ENCODE results near the gene OLIG2. TPM values are rescaled to one million over a fixed set of nuclear protein-coding genes. Genes with fewer than 3 reads are reported as not detected.

OLIG2 gene
- total and polyA plus RNA-seq, 7 experiments from 2014 or later, result not detected

DNA sequence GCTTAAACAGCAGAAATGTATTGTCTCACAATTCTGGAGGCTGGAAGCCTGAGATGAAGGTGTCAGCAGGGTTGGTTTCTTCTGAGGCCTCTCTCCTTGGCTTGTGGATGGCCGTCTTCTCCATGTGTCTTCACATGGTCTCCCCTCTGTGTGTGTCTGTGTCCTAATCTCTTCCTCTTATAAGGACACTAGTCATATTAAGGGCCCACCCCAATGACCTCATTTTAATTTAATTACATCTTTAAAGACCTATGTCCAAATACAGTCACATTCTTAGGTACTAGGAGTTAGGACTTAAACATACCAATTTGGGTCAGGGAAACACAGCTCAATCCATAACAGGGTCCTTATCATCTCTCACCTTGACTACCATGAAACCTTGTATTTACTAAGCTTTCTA is 14.8 kb upstream of the OLIG2 start:
- Mint-ChIP-seq H3K27me3 (peaks cover 40 to 54% (median 47%) of the 10 kb centered on the region in 5 donors), H3K4me3 (no peak overlapping the region), H3K36me3 (peaks cover 0 to 10% (median 0%) of the 10 kb centered on the region in 5 donors), H3K27ac (no peak overlapping the region), H3K9me3 (peaks cover 0 to 4% (median 0%) of the 10 kb centered on the region in 11 donors), H3K4me1 (peaks cover 0 to 7% (median 0%) of the 10 kb centered on the region in 7 donors)
- intact Hi-C loops (cut with micrococcal nuclease), result no loop called here
- Histone ChIP-seq H3K4me3 (ENCODE audit: low read length) (no peak overlapping the region), H3K27ac (ENCODE audit: low read depth, low read length) (no peak overlapping the region), H3K9me3 (ENCODE audit: control insufficient read depth in 2 of 3, low read length in 3 of 3) (no peaks in the 10 kb centered on the region), H3K36me3 (ENCODE audit: control insufficient read depth in 2 of 3, insufficient read depth in 3 of 3, low read length in 3 of 3) (no peaks in the 10 kb centered on the region), H3K27me3 (ENCODE audit: control insufficient read depth in 2 of 2, insufficient read depth in 2 of 2, low read length in 2 of 2) (peaks cover 0 to 10% of the 10 kb centered on the region in 2 donors), H3K4me1 (ENCODE audit: control insufficient read depth in 2 of 2, insufficient read depth in 2 of 2, low read length in 2 of 2) (no peaks in the 10 kb centered on the region)
- ChIA-PET POLR2A (no interaction called here), CTCF (no interaction called here)
- no peak for ATAC-seq
- DNase-seq, result no peak

DNA sequence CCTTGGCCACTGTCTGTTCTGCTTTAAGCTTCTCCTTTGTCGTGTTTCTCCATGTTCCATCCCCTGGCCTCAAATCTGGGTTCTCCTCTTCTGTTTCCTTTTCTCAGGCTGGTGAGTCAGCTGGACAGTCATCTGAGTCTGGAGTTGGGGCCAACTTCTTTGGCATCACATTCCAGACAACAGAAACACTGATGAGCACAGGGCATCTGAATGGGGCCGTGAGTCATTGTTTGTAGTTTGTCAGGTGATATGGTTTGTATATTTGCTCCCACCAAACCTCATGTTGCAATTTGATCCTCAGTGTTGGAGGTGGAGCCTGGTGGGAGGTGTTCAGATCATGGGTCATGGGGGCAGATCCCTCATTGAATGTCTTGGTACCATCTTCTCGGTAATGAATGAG is 14.3 kb upstream of the OLIG2 start:
- H3K4me3 ChIP-seq (ENCODE audit: low read length), result no peak overlapping the region
- peaks cover 0 to 10% (median 0%) of the 10 kb centered on the region in 5 donors for H3K36me3 Mint-ChIP-seq
- H3K27ac Mint-ChIP-seq, result no peak overlapping the region
- H3K27me3 Mint-ChIP-seq, result peaks cover 45 to 59% (median 53%) of the 10 kb centered on the region in 5 donors
- ChIA-PET POLR2A (no interaction called here), CTCF (no interaction called here)
- H3K36me3 ChIP-seq (ENCODE audit: control insufficient read depth in 2 of 3, insufficient read depth in 3 of 3, low read length in 3 of 3), result no peaks in the 10 kb centered on the region
- peak; percentile 85 for ATAC-seq
- H3K27ac ChIP-seq (ENCODE audit: low read depth, low read length), result no peak overlapping the region
- no peaks in the 10 kb centered on the region for H3K4me1 ChIP-seq (ENCODE audit: control insufficient read depth in 2 of 2, insufficient read depth in 2 of 2, low read length in 2 of 2)
- peaks cover 0 to 7% (median 0%) of the 10 kb centered on the region in 7 donors for H3K4me1 Mint-ChIP-seq
- H3K4me3 Mint-ChIP-seq, result no peak overlapping the region
- DNase-seq, result no peak
- intact Hi-C loops (cut with micrococcal nuclease), result no loop called here
- peaks cover 0 to 4% (median 0%) of the 10 kb centered on the region in 11 donors for H3K9me3 Mint-ChIP-seq
- peaks cover 0 to 10% of the 10 kb centered on the region in 2 donors for H3K27me3 ChIP-seq (ENCODE audit: control insufficient read depth in 2 of 2, insufficient read depth in 2 of 2, low read length in 2 of 2)
- H3K9me3 ChIP-seq (ENCODE audit: control insufficient read depth in 2 of 3, low read length in 3 of 3), result no peaks in the 10 kb centered on the region

DNA sequence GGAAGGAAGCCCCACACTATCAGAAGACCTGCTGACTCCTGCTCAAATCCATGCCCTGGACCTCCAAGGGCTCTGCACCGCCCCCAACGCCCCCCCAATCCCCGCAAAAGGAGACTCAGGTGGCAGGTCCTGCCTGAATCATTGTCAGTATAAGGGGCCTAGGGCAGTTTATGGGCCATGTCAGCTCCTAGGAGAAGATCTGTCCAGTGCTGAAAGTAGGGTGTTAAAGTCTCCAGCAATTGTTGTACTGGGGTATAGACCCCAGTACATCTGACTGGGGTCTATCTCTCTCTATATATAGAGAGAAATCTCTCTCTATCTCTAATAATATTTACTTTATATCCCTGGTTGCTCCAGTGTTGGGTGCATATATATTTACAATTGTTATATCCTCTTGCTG is 12.1 kb upstream of the OLIG2 start:
- Histone ChIP-seq H3K36me3 (ENCODE audit: control insufficient read depth in 2 of 3, insufficient read depth in 3 of 3, low read length in 3 of 3) (no peaks in the 10 kb centered on the region), H3K4me3 (ENCODE audit: low read length) (no peak overlapping the region), H3K27ac (ENCODE audit: low read depth, low read length) (no peak overlapping the region), H3K27me3 (ENCODE audit: control insufficient read depth in 2 of 2, insufficient read depth in 2 of 2, low read length in 2 of 2) (peaks cover 0 to 5% of the 10 kb centered on the region in 2 donors), H3K4me1 (ENCODE audit: control insufficient read depth in 2 of 2, insufficient read depth in 2 of 2, low read length in 2 of 2) (no peaks in the 10 kb centered on the region), H3K9me3 (ENCODE audit: control insufficient read depth in 2 of 3, low read length in 3 of 3) (no peaks in the 10 kb centered on the region)
- Mint-ChIP-seq H3K27me3 (peaks cover 67 to 73% (median 68%) of the 10 kb centered on the region in 5 donors), H3K36me3 (peaks cover 0 to 10% (median 0%) of the 10 kb centered on the region in 5 donors), H3K27ac (no peak overlapping the region), H3K9me3 (peaks cover 0 to 4% (median 0%) of the 10 kb centered on the region in 11 donors), H3K4me1 (peaks cover 0 to 8% (median under 1%) of the 10 kb centered on the region in 7 donors), H3K4me3 (no peak overlapping the region)
- intact Hi-C loops (cut with micrococcal nuclease), result no loop called here
- ChIA-PET POLR2A (interaction anchor here (0.7 kb wide), 1 partner anchor 97 kb away, joined by 3 read pairs; no protein-coding TSS in a partner anchor), CTCF (no interaction called here)
- no peak for DNase-seq
- no peak for ATAC-seq

DNA sequence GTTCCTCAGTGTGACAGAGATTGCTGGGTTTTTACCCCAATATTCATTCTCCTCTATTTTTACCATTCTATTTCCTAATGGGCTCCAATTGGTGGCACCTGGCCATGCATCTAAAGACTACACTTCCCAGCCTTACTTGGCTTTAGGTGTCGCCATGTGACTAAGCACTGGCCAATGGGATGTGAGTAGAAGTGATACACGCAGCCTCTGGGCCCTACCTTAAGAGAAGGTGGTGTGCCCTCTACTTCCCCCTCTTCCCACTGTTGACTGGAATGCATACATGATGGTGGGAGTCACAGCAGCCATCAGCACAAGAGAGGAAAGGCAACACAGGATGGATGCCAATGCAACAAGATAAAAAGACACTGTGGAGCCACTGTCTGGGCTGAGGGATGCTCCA is 11.4 kb upstream of the OLIG2 start:
- POLR2A ChIA-PET, result interaction anchor here (0.7 kb wide), 1 partner anchor 97 kb away, joined by 3 read pairs; no protein-coding TSS in a partner anchor
- Mint-ChIP-seq H3K4me3 (no peak overlapping the region), H3K9me3 (peaks cover 0 to 4% (median 0%) of the 10 kb centered on the region in 11 donors), H3K4me1 (peaks cover 3 to 15% (median 7%) of the 10 kb centered on the region in 7 donors), H3K36me3 (peaks cover 0 to 10% (median 0%) of the 10 kb centered on the region in 5 donors), H3K27me3 (peaks cover 70 to 80% (median 74%) of the 10 kb centered on the region in 5 donors), H3K27ac (no peak overlapping the region)
- no peak overlapping the region for H3K4me3 ChIP-seq (ENCODE audit: low read length)
- ATAC-seq (no peak), DNase-seq (no peak)
- peaks cover under 1 to 1% of the 10 kb centered on the region in 2 donors for H3K4me1 ChIP-seq (ENCODE audit: control insufficient read depth in 2 of 2, insufficient read depth in 2 of 2, low read length in 2 of 2)
- CTCF ChIA-PET, result no interaction called here
- peaks cover 4 to 5% of the 10 kb centered on the region in 2 donors for H3K27me3 ChIP-seq (ENCODE audit: control insufficient read depth in 2 of 2, insufficient read depth in 2 of 2, low read length in 2 of 2)
- H3K27ac ChIP-seq (ENCODE audit: low read depth, low read length), result no peak overlapping the region
- H3K36me3 ChIP-seq (ENCODE audit: control insufficient read depth in 2 of 3, insufficient read depth in 3 of 3, low read length in 3 of 3), result no peaks in the 10 kb centered on the region
- intact Hi-C loops (cut with micrococcal nuclease), result no loop called here
- H3K9me3 ChIP-seq (ENCODE audit: control insufficient read depth in 2 of 3, low read length in 3 of 3), result no peaks in the 10 kb centered on the region

DNA sequence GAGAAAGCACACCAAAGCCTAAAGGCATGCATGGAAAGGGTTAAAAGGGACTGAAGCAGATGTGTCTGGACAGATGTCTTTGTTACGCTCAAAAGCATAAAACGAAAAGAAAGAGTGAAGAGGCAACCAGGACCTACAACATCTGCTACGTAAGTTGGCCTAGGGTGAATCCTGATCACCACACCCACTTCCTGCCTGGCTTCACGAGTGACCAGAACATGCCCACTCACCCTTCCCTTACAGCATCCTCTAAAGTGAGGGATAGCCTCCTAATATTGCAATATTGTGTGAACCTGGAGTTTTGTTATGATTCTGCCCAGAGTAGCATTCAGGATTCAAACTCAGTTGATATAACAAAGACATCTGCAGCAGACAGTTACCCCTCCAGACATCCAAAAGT is 10.6 kb upstream of the OLIG2 start:
- Histone ChIP-seq H3K4me3 (ENCODE audit: low read length) (no peak overlapping the region), H3K27ac (ENCODE audit: low read depth, low read length) (no peak overlapping the region), H3K36me3 (ENCODE audit: control insufficient read depth in 2 of 3, insufficient read depth in 3 of 3, low read length in 3 of 3) (no peaks in the 10 kb centered on the region), H3K4me1 (ENCODE audit: control insufficient read depth in 2 of 2, insufficient read depth in 2 of 2, low read length in 2 of 2) (peaks cover 7 to 9% of the 10 kb centered on the region in 2 donors), H3K9me3 (ENCODE audit: control insufficient read depth in 2 of 3, low read length in 3 of 3) (no peaks in the 10 kb centered on the region), H3K27me3 (ENCODE audit: control insufficient read depth in 2 of 2, insufficient read depth in 2 of 2, low read length in 2 of 2) (peaks cover 5 to 9% of the 10 kb centered on the region in 2 donors)
- Mint-ChIP-seq H3K4me1 (peaks cover 5 to 18% (median 10%) of the 10 kb centered on the region in 7 donors), H3K9me3 (peaks cover 0 to 4% (median 0%) of the 10 kb centered on the region in 11 donors), H3K27me3 (peaks cover 73 to 84% (median 78%) of the 10 kb centered on the region in 5 donors), H3K36me3 (peaks cover 0 to 10% (median 0%) of the 10 kb centered on the region in 5 donors), H3K27ac (no peak overlapping the region), H3K4me3 (no peak overlapping the region)
- ATAC-seq, result peak; percentile 48
- intact Hi-C loops (cut with micrococcal nuclease), result no loop called here
- CTCF ChIA-PET, result no interaction called here
- no peak for DNase-seq
- POLR2A ChIA-PET, result no interaction called here

DNA sequence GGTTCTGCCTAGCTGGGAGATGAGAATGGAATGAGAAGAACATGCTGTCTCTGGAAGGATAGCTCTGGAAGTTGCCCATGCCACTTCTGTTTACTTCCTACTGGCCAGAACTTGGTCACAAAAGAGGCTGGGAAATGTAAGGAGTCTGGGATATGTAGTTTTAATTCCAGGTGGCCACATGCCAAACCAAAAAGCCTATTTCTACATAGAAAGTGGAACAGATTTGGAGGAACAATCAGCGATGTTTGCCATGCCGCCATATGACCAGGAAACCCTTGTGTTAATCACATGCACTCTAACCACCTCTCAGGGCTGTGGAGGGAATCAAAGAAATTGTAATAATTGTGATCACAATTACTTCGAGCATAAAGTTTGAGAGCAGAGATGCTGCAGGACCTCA is 10.0 kb upstream of the OLIG2 start:
- ChIA-PET POLR2A (no interaction called here), CTCF (no interaction called here)
- Mint-ChIP-seq H3K27me3 (peaks cover 78 to 84% (median 80%) of the 10 kb centered on the region in 5 donors), H3K27ac (no peak overlapping the region), H3K36me3 (peaks cover 0 to 6% (median 3%) of the 10 kb centered on the region in 5 donors), H3K9me3 (peaks cover 0 to 4% (median 0%) of the 10 kb centered on the region in 11 donors), H3K4me3 (no peak overlapping the region), H3K4me1 (peaks cover 6 to 23% (median 16%) of the 10 kb centered on the region in 7 donors)
- Histone ChIP-seq H3K9me3 (ENCODE audit: control insufficient read depth in 2 of 3, low read length in 3 of 3) (no peaks in the 10 kb centered on the region), H3K4me1 (ENCODE audit: control insufficient read depth in 2 of 2, insufficient read depth in 2 of 2, low read length in 2 of 2) (peaks cover 9 to 13% of the 10 kb centered on the region in 2 donors), H3K36me3 (ENCODE audit: control insufficient read depth in 2 of 3, insufficient read depth in 3 of 3, low read length in 3 of 3) (no peaks in the 10 kb centered on the region), H3K4me3 (ENCODE audit: low read length) (no peak overlapping the region), H3K27me3 (ENCODE audit: control insufficient read depth in 2 of 2, insufficient read depth in 2 of 2, low read length in 2 of 2) (peaks cover 1 to 9% of the 10 kb centered on the region in 2 donors), H3K27ac (ENCODE audit: low read depth, low read length) (no peak overlapping the region)
- DNase-seq (no peak), ATAC-seq (no peak)
- intact Hi-C loops (cut with micrococcal nuclease), result no loop called here

Data from naive thymus-derived CD4-positive, alpha-beta T cell (primary cell).